HG03060 (cell line): ENCODE measurements around the gene OR4K13.

Source experiments
- ATAC-seq: cut with Tn5 transposase; IDR thresholded peaks from one replicate; pipeline ENCODE4 v1.9.1; 2021; ENCODE audit warnings: low read depth, moderate number of reproducible peaks; ENCODE audit not compliant: unreplicated experiment

The OR4K13 gene, protein sequence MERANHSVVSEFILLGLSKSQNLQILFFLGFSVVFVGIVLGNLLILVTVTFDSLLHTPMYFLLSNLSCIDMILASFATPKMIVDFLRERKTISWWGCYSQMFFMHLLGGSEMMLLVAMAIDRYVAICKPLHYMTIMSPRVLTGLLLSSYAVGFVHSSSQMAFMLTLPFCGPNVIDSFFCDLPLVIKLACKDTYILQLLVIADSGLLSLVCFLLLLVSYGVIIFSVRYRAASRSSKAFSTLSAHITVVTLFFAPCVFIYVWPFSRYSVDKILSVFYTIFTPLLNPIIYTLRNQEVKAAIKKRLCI

DNA sequence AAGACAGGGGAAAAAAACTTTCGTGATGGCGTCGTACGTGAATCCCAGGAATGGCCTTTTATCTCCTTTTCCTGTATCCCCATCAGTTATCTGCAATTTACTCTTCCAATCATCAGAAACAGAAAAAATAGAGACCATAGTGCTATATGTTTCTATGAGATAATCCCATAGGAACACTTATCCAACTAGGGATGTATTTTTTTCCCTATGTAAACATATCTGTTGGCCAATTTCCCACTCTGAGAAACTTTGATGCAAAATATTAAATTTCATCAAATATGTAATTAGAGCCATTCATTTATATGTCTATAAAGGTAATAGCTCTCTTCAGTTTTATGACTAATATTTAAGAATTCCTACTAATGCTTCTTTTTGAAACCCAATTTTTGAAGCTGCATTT lies at the start of gene OR4K13:
Gene OR4K13 (minus strand): TSS at position 101 of the 400 bp plus-strand sequence. CDS start 1,280 bp downstream, outside the sequence.
- no peak for ATAC-seq

DNA sequence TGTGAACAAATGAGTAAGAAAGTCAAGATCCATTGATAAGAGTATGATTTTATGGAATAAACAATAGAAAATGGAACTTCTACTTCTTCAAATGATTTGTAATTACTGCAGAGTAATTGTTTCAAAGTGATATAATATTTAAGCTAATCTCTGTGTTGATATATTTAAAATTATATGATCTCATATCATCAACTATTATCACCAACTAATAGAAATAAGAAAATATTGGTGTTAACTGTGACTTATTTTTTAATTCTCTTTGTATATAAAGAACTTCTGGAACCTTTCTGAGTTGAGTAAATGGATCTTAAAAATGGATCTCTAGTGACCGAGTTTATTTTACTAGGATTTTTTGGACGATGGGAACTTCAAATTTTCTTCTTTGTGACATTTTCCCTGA lies 23.9 kb upstream of the OR4K13 start, which contains the start of gene OR4L1:
Gene OR4L1 (plus strand): TSS at position 301 of the 400 bp plus-strand sequence. CDS start 0 bp downstream, at position 301.
- ATAC-seq = no peak

DNA sequence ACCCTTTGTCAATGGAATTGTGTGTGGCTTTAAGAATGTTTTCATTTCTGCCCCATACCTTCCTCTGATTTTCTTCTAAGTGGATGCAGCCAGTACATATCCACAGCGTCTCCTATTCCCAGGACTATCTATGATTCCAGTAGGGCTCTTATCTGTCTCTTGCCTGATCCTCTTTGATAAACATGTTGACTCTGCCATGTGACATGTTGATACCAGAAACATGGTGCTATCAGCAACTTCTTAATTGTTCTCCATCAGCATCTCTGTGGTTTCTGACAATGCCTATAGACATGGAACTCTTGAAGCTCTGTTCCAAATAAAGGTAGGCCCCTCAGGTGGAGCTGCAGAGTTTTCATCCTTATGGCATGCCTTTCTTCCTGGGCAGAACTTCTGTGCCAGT lies 12.4 kb upstream of the OR4K13 start:
- ATAC-seq = no peak

DNA sequence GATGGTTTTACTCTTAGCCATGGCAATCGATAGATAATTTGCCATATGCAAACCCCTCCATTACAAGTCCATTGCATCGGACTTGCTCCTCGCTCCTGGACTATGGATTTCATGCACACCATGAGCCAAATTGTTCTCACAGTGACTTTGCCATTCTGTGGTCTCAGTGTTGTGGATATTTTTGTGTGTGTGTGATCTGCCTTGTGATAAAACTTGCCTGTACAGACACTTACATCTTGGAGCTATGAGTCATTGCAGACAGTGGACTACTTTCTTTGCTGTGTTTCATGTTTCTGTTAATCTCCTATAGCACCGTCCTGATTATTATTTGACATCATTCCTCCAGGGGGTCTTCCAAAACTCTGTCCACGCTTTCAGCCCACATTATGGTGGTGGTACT lies 8.4 kb upstream of the OR4K13 start:
- no peak for ATAC-seq

DNA sequence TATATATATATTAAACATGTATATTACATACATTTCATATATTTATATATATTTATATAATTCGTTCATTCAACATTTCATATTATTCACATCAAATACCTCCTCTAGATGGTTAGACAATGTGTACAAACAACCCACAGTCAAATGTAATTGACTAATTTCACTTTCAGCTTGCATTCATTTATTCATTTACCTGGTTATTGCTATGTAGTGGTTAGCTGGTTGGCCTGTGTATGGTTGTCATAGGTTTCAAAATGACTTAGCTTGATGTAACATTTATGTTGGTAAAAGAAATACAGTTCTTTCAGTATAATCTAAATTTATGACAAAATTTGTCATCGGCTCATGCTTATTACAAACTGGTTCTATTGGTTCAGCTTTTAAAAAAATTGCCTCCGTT lies 389 bp downstream of the OR4K13 start:
- ATAC-seq = no peak

DNA sequence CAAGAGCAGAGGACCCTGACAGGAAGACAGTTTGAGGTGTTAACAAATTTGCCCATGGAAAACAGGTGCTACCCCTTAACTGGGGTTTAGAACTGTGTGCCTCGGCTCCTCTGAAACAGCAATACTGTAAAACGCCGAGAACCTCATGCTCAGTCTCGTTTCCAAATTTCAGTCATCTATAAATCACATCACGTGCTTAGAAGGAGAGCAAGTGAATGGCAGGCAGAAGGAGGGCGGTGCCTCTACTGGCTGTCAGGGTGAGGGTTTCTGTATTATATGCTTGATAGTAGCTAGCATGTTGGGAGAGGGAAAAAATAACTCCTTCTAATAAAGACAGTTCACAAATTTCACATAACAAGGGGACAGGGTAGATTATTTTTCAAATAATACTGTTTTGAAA lies 4.8 kb downstream of the OR4K13 start:
- no peak for ATAC-seq

DNA sequence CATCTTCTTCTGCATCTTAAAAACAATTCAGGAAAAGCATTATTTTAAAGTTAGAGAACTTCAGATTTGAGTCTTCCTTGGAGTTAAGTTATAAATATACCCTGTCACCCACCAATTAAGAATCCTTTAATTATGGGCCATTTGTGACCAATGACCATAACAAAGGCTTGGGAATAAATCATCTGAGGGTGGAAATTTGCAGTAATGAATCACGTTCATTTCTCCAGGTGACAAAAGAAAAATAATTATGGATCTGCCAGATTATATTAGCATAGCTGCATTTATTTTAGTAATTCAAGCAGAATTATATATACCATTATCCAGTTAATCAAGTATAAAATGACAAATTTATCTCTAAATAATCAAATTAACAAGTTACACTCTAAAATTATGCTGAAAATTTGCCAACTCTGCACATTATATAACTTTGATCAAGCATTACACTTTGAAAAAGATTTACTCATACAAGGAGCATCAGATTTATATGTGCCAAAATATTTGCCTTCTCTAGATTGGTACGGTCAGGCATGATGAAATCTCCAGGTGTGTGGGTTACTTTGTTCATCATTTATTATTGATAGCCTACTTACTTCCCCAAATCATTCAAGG lies 16.5 kb downstream of the OR4K13 start, which contains the start of gene OR4K14:
Gene OR4K14 (minus strand): TSS at position 51 of the 609 bp plus-strand sequence. CDS start 4,114 bp downstream, outside the sequence.
- no peak for ATAC-seq

DNA sequence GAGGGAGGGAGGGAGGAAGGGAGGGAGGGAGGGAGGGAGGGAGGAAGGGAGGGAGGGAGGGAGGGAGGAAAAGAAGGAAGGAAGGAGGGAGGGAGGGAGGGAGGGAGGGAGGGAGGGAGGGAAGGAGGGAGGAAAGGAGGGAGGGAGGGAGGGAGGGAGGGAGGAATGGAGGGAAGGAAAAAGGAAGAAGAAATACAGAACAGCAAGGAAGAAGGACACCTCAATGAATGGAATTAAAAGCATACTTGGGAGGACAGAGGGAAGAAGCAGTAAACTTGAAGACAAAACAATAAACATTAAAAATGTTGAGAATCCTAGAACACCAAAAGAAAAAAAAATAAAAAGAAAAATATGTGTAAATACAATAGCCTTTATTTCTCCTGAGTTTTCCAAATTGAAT lies 27.7 kb downstream of the OR4K13 start:
- ATAC-seq = no peak

DNA sequence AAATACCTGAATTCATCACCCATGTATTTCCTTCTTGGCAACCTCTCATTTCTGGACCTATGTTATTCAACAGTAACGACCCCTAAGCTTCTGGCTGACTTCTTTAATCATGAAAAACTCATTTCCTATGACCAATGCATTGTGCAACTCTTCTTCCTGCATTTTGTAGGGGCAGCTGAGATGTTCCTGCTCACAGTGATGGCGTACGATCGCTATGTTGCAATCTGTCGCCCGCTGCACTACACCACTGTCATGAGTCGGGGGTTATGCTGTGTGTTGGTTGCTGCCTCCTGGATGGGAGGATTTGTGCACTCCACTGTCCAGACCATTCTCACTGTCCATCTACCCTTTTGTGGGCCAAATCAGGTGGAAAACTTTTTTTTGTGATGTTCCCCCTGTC lies 33.5 kb downstream of the OR4K13 start:
- ATAC-seq = no peak

DNA sequence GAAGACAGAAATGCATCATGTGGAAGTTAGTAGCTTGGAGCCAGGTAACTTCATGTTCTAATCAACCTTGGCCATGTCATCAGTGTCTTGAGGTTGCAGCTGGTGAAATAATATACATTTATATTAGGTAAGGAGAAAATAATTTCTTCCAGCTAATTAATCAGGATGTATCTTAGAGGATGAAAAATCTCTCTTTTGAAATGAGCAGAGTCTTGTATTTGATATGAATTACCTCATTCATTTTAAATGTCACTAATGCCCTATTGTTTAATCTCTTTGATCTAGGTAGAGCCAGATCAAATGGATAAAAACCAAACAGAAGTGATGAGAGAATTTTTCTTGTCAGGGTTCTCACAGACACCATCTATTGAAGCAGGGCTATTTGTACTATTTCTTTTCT lies 34.0 kb downstream of the OR4K13 start, which contains the start of gene OR4Q2:
Gene OR4Q2 (plus strand): TSS at position 301 of the 400 bp plus-strand sequence.
- no peak for ATAC-seq

DNA sequence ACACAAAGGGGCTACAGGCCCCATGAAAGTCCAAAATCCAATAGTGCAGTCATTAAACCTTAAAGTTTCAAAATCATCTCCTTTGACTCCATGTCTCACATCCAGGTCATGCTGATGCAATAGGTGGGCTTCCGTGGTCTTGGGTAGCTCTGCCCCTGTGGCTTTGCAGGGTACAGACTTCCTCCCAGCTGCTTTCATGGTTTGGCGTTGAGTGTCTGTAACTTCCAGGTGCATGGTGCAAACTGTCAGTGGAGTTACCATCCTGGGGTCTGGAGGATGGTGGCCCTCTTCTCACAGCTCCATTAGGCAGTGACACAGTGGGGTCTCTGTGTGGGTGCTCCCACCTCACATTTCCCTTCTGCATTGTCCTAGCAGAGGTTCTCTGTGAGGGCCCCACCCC lies 42.4 kb downstream of the OR4K13 start:
- ATAC-seq = no peak
